ENCODE results near the gene LCP2.

- TF ChIP-seq EZH2 (IDR thresholded peaks at IDR 0.05; ENCODE audit: borderline replicate concordance) = no peak
- no peak for TF ChIP-seq CTCF (IDR thresholded peaks at IDR 0.05; ENCODE audit: poor library complexity)
Measured at GRCh38 chr5:170343177-170343576, 45.6 kb upstream of the LCP2 start.

All from hepatocyte (in vitro differentiated cells).